HG03045 (cell line): ENCODE data around the gene DMKN.
A peak's percentile ranks its signal among the peaks of the same experiment; 100 is the strongest.
"Not testable (repeated sequence)": the region's sequence is repeated elsewhere in the genome, so short reads cannot be mapped to it uniquely, and the experiment has no call there.

ENCODE experiments used
- ATAC-seq: cut with Tn5 transposase; IDR thresholded peaks from one replicate; pipeline ENCODE4 v1.9.1; 2021; ENCODE audit warnings: mild to moderate bottlenecking, moderate library complexity; ENCODE audit not compliant: unreplicated experiment

DMKN gene

GRCh38 chr19:35468637-35469036, 44.8 kb downstream of the DMKN start:
- ATAC-seq = peak; percentile 65

GRCh38 chr19:35466259-35466658, 47.2 kb downstream of the DMKN start:
- no peak for ATAC-seq

GRCh38 chr19:35462956-35463355, 50.5 kb downstream of the DMKN start:
- not testable (repeated sequence) for ATAC-seq

- no peak for ATAC-seq
These were observed 50.9 kb downstream of the DMKN start for GRCh38 chr19:35462476-35462953.

GRCh38 chr19:35461788-35462187, 51.7 kb downstream of the DMKN start:
- ATAC-seq = not testable (repeated sequence)

GRCh38 chr19:35461060-35461459, 52.4 kb downstream of the DMKN start:
- no peak for ATAC-seq

GRCh38 chr19:35460608-35461007, 52.8 kb downstream of the DMKN start:
- no peak for ATAC-seq

- no peak for ATAC-seq
These were observed 53.9 kb downstream of the DMKN start for GRCh38 chr19:35459414-35460082.

GRCh38 chr19:35458731-35459391, 54.6 kb downstream of the DMKN start:
- no peak for ATAC-seq

- no peak for ATAC-seq
These were observed 55.3 kb downstream of the DMKN start for GRCh38 chr19:35458192-35458591.

GRCh38 chr19:35457173-35457572, 56.3 kb downstream of the DMKN start:
- ATAC-seq = no peak

GRCh38 chr19:35455616-35456201, 57.7 kb downstream of the DMKN start:
- ATAC-seq = no peak

- no peak for ATAC-seq
These were observed 58.8 kb downstream of the DMKN start for GRCh38 chr19:35454663-35455062.

- ATAC-seq = no peak
These were observed 61.9 kb downstream of the DMKN start for GRCh38 chr19:35451338-35452096.

- no peak for ATAC-seq
These were observed 63.9 kb downstream of the DMKN start for GRCh38 chr19:35449359-35450043.

- no peak for ATAC-seq
These were observed 65.6 kb downstream of the DMKN start, which contains the start of gene FFAR2 for GRCh38 chr19:35447606-35448469. FFAR2 (plus strand) TSS chr19:35448257; CDS start chr19:35449715, 1,458 bp downstream.
